COLO668 (cell line): Measurements from ENCODE around the gene RAB34.

ENCODE experiments used
- DNase-seq: peaks from one replicate; lab custom pipeline; 2025; ENCODE audit not compliant: unreplicated experiment; lab: John Stamatoyannopoulos, UW

Gene RAB34

GRCh38 chr17:28717578-28718332, at the start of gene RAB34:
Gene RAB34 (minus strand): TSS chr17:28717868. CDS start chr17:28717266, 602 bp downstream.
- peak; percentile 45 for DNase-seq

GRCh38 chr17:28765038-28765437, 47.4 kb upstream of the RAB34 start:
- no peak for DNase-seq

- peak; percentile 45 for DNase-seq
Measured at GRCh38 chr17:28763804-28764266, 46.2 kb upstream of the RAB34 start.

GRCh38 chr17:28763137-28763799, 45.6 kb upstream of the RAB34 start:
- DNase-seq: no peak

GRCh38 chr17:28760601-28761562, 43.2 kb upstream of the RAB34 start:
- peak; percentile 4 for DNase-seq

- DNase-seq: no peak
Measured at GRCh38 chr17:28759256-28759865, 41.7 kb upstream of the RAB34 start.

GRCh38 chr17:28758411-28759121, 40.9 kb upstream of the RAB34 start:
- no peak for DNase-seq

GRCh38 chr17:28756049-28756804, 38.6 kb upstream of the RAB34 start:
- DNase-seq: no peak

- no peak for DNase-seq
Measured at GRCh38 chr17:28755486-28755885, 37.8 kb upstream of the RAB34 start.

- no peak for DNase-seq
Measured at GRCh38 chr17:28751600-28752366, 34.1 kb upstream of the RAB34 start.

GRCh38 chr17:28750178-28751047, 32.7 kb upstream of the RAB34 start:
- DNase-seq: peak; percentile 87

GRCh38 chr17:28749516-28750177, 32.0 kb upstream of the RAB34 start:
- no peak for DNase-seq

- DNase-seq: no peak
Measured at GRCh38 chr17:28748852-28749515, 31.3 kb upstream of the RAB34 start.

GRCh38 chr17:28747801-28748750, 30.4 kb upstream of the RAB34 start:
- DNase-seq: no peak

GRCh38 chr17:28747051-28747691, 29.5 kb upstream of the RAB34 start:
- DNase-seq: no peak
